ENCODE measurements around the gene CCDC27. TPM values are rescaled to one million over a fixed set of nuclear protein-coding genes. Genes with fewer than 3 reads are reported as not detected.

CCDC27 gene
- polyA plus RNA-seq, 3 donors = not detected

DNA sequence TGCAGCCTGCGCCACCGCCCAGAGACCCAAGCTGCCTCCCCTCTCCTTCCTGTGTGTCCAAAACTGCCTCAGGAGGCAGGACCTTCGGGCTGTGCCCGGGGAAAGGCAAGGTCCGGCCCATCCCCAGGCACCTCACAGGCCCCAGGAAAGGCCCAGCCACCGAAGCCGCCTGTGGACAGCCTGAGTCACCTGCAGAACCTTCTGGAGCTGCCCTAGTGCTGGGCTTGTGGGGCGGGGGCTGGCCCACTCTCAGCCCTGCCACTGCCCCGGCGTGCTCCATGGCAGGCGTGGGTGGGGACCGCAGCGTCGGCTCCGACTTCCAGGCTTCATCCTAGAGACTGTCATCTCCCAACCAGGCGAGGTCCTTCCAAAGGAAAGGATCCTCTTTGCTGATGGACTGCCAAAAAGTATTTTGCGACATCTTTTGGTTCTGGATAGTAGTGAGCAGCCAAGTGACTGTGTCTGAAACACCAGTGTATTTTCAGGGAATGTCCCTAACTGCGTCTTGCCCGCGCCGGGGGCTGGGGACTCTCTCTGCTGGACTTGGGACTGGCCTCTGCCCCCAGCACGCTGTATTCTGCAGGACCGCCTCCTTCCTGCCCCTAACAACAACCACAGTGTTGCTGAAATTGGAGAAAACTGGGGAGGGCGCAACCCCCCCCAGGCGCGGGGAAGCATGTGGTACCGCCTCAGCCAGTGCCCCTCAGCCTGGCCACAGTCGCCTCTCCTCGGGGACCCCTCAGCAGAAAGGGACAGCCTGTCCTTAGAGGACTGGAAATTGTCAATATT, 19.0 kb upstream of the CCDC27 start:
- WGBS, 3 donors = 66 to 74% (median 71%) methylated on average over 29 of the region's 29 CpGs
- no peak overlapping the region for H3K27ac ChIP-seq (ENCODE audit: low read depth, low read length)

DNA sequence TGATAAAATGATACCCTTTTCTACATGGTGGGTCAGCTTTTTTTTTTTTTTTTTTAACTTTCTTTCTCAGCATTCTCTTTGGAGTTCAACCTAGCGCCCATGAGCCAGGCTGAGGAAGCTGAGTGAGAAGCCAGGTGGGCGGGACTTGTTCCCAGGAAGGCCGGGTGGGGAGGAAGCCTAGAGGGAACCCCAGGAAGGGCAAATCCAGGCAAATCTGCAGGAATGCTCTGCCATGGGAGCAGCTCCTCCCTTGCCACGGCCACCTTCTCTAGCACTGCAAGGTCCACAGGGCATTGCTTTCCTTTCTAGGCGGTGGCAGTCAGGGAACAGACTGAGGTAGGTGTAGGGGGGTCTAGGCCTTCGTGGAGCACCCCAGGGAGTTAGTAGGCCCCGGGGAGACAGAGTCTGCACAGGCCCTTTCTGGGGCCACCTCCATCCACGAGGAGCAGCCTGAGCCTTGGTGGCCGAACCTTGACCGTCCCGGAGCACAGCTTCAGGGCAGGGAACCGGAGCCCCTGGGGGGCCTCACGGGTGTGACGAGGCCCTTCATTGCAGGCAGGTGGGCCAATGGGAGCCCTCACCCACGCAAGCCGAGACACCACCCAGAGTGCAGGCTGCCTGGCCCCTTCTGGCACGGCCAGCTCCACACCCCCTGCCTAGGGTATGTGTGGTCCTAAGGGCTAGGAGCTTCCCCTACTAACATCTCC, 18.2 kb upstream of the CCDC27 start:
- WGBS, 3 donors = 80 to 86% (median 85%) methylated on average over 17 of the region's 17 CpGs
- no peak overlapping the region for H3K27ac ChIP-seq (ENCODE audit: low read depth, low read length)

GRCh38 chr1:3734602-3735001, 17.6 kb upstream of the CCDC27 start:
- H3K27ac ChIP-seq (ENCODE audit: low read depth, low read length) = no peak overlapping the region
- WGBS, 3 donors = 88 to 95% (median 93%) methylated on average over 16 of the region's 16 CpGs

GRCh38 chr1:3735027-3735681, 17.1 kb upstream of the CCDC27 start:
- 87 to 91% (median 87%) methylated on average over 12 of the region's 12 CpGs for WGBS, 3 donors
- no peak overlapping the region for H3K27ac ChIP-seq (ENCODE audit: low read depth, low read length)

GRCh38 chr1:3735688-3736087, 16.6 kb upstream of the CCDC27 start:
- 79 to 90% (median 89%) methylated on average over 13 of the region's 13 CpGs for WGBS, 3 donors

GRCh38 chr1:3736131-3736561, 16.1 kb upstream of the CCDC27 start:
- 85 to 91% (median 85%) methylated on average over 13 of the region's 13 CpGs for WGBS, 3 donors
- H3K27ac ChIP-seq (ENCODE audit: low read depth, low read length) = no peak overlapping the region

More at GRCh38 chr1:3735688-3736087, 16.6 kb upstream of the CCDC27 start:
- H3K27ac ChIP-seq (ENCODE audit: low read depth, low read length) = no peak overlapping the region

DNA sequence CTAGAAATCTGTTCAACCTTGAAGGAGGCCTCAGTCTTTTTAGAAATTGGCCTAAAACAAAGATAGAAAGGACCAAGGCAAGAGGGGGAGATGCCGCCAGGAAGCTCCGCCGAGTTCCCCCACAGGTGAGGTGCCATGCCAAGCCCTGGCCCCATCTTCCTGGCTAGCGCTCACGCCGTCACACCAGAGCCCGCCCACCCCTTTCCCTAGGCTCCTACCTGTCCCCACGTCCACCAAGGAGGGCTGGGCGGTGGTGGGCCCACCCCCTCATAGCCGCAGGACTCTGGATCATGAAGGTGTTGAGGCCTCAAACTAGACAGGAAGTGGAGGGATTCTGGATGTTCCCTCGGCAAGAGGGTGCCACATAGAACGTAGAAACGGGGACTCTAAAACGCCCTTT, 15.5 kb upstream of the CCDC27 start:
- no peak overlapping the region for H3K27ac ChIP-seq (ENCODE audit: low read depth, low read length)
- 86 to 90% (median 89%) methylated on average over 14 of the region's 14 CpGs for WGBS, 3 donors

DNA sequence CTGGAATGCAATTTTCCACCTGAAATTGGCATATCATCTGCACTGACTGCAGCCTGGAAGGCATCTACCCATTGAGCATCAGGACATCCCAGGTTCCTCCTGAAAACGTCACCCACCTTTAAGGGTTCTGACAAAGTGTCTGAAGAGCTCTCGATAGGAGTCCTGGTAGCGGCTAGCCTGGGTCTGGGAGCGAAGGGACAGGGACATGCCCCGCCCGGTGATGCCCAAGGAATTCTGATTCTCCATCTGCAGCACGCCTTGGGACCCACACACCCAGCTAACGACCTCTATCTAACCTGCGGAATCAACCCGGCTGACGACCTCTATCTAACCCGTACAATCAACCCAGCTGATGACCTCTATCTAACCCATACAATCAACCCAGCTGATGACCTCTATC, 13.3 kb upstream of the CCDC27 start:
- no peak overlapping the region for H3K27ac ChIP-seq (ENCODE audit: low read depth, low read length)
- 93 to 94% (median 94%) methylated on average over 12 of the region's 12 CpGs for WGBS, 3 donors

- H3K27ac ChIP-seq (ENCODE audit: low read depth, low read length) = no peak overlapping the region
- 87 to 91% (median 90%) methylated on average over 9 of the region's 9 CpGs for WGBS, 3 donors
Measured at GRCh38 chr1:3740042-3740441, 12.2 kb upstream of the CCDC27 start.

DNA sequence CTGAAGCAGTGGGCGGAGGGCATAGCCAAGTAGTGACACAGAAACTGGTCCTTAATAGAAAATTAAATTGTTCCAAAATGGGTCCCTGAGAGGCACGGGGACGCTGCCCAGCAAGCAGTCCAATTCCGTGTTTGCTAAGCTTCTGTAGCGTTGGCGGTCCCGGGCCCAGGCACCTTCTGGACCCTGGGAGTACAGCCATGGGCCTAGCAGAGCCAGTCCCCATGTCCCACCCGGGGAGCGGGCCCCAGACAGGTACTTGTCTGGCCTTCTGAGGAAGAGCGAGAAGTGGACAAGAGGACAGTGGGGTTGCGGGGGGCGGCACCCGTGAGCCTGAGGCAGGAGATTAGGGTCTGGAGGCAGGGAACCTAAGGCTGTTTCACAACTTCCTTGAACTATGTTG, 11.5 kb upstream of the CCDC27 start:
- 94 to 96% (median 95%) methylated on average over 13 of the region's 13 CpGs for WGBS, 3 donors

DNA sequence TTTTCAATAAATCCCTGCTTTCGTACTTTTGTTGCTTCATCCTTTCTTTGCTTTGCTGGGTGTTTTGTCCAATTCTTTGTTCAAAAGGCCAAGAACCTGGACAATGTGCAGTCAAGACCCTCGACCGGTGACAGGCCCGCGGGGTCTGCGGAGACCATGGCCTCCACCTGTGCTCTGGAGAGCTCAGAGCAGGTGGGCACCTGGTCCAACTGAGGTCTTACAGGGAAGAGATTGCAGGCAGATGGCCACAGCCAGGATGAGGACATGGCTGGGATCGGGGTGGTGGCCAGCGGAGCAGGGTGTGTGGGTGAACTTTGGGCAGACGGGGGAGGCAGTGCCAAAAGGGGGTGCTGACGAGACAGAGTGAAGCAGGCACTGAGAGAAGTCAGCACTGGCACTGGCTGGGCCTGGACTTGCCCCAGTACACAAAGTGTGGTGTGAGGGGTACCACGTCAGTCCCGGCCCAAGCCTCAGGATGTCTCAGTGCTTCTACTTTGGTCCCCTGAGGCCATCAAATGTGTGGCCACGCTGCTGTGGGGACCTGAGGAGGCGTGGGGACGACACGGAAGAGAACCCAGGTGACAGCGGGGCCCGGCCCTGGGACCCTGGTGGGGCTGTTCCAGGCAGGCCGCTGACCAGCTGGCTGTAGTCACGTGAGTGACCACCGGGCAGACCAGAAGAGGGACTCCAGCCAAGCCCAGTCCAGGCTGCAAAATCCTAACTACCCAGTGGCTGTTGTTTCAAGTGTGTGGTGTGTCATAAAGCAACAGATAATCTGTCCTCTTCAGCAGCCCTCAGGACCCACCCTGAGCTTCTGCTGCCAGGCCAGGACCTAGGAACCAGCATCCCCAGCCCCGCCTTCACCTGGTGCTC, 10.4 kb upstream of the CCDC27 start:
- WGBS, 3 donors = 91 to 93% (median 92%) methylated on average over 22 of the region's 22 CpGs
- no peak overlapping the region for H3K27ac ChIP-seq (ENCODE audit: low read depth, low read length)

More for the DNA sequence above, 11.5 kb upstream of the CCDC27 start:
- H3K27ac ChIP-seq (ENCODE audit: low read depth, low read length) = no peak overlapping the region

GRCh38 chr1:3742439-3743298, 9.6 kb upstream of the CCDC27 start:
- no peak overlapping the region for H3K27ac ChIP-seq (ENCODE audit: low read depth, low read length)
- 84 to 87% (median 84%) methylated on average over 24 of the region's 24 CpGs for WGBS, 3 donors

- H3K27ac ChIP-seq (ENCODE audit: low read depth, low read length) = no peak overlapping the region
- 65 to 82% (median 65%) methylated on average over 4 of the region's 4 CpGs for WGBS, 3 donors
Measured at GRCh38 chr1:3743421-3743820, 8.8 kb upstream of the CCDC27 start.

- no peak overlapping the region for H3K27ac ChIP-seq (ENCODE audit: low read depth, low read length)
- 88 to 94% (median 90%) methylated on average over 12 of the region's 12 CpGs for WGBS, 3 donors
Measured at GRCh38 chr1:3743826-3744225, 8.4 kb upstream of the CCDC27 start.

DNA sequence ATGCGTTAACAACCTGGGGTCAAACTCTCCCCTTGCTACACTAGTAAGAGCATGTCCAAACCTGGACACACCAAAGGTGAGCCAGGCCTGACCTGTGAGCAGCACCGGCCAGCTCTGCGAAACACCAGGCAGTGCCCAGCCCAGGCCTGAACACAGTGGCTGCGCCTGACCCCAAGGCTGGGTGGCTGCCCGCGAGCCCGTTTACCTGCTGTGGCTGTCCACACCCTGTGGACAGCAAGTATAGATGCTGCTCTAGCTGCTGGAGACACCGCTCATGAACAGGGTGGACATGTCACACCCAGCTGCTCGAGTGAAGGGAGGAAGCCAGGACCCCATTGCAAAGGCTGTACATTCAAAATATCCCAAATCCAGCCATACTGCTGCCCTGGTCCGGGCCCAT, 7.6 kb upstream of the CCDC27 start:
- H3K27ac ChIP-seq (ENCODE audit: low read depth, low read length) = no peak overlapping the region
- WGBS, 3 donors = 93 to 94% (median 94%) methylated on average over 10 of the region's 10 CpGs

GRCh38 chr1:3745071-3745470, 7.2 kb upstream of the CCDC27 start:
- WGBS, 3 donors = 91 to 93% (median 92%) methylated on average over 12 of the region's 12 CpGs

GRCh38 chr1:3745590-3746381, 6.5 kb upstream of the CCDC27 start:
- WGBS, 3 donors = 79 to 82% (median 82%) methylated on average over 25 of the region's 25 CpGs
- H3K27ac ChIP-seq (ENCODE audit: low read depth, low read length) = no peak overlapping the region

More at GRCh38 chr1:3745071-3745470, 7.2 kb upstream of the CCDC27 start:
- no peak overlapping the region for H3K27ac ChIP-seq (ENCODE audit: low read depth, low read length)

Measured in adipose tissue (tissue), 3 donors.